Testis (tissue), 2 donors: Measurements from ENCODE around the gene MOK.

Experiments used
- POLR2A ChIP-seq: fragments of 450-650 bp; IDR thresholded peaks from one replicate; pipeline ENCODE4 v1.6.1; 2017; ENCODE audit warnings: antibody characterized with exemption, mild to moderate bottlenecking, moderate library complexity
- TF ChIP-seq, protein P1 (sequence below), 3 experiments: fragments of 450-650 bp in 2 of 3; fragments of 200-600 bp in 1 of 3; sonication (generic) in 1 of 3; IDR thresholded peaks; one replicate each; pipeline ENCODE4 v1.5.1; 2016 to 2019; ENCODE audit warnings: antibody characterized with exemption in 3 of 3, mild to moderate bottlenecking in 2 of 3, moderate library complexity in 1 of 3

DNA sequence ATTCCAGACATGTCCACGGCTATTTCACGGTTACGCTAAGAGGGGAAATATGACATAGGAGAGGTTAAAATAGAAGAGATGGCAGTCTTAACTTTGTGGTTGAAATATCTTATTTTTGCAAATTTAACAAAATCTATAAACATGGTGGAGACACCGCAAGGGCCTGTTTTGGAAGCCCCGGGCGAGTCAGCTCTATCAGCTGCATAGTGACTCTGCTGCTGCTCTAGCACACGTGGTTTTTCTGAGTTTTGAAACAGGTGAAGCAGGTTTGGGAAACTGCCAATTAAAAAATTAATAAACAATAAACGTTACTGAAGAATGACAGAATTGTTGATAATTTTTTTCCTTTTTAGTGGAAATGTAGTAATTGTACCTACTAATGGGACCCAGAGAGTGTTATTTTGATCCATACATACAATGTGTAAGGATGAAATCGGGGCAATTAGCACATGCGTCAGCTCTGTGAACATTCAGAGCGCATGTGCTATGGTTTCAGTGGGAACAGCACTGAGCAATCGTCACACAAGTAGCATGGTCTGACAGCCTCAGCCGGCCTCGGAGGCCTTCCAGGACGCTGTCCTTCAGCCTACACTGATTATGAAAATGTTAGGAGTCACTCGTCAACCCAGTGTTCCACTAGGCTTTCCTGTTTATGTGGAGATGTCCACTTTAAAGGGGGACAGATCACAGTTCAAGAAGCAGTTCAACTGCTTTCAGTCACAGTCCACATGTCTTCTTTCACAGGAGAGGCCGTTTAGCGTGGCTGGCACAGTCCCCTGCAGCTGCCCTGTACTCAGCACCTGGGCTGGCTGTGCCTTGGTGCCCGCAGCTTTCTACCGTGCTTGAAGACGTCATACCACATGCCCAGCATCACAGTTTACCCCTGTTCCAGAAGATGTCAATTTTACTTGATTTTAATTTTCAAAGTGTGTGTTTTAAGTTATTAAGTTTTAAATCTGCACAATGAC is 51.8 kb downstream of the MOK start:
- no peak for TF ChIP-seq POLR2A
- TF ChIP-seq, protein P1, sequence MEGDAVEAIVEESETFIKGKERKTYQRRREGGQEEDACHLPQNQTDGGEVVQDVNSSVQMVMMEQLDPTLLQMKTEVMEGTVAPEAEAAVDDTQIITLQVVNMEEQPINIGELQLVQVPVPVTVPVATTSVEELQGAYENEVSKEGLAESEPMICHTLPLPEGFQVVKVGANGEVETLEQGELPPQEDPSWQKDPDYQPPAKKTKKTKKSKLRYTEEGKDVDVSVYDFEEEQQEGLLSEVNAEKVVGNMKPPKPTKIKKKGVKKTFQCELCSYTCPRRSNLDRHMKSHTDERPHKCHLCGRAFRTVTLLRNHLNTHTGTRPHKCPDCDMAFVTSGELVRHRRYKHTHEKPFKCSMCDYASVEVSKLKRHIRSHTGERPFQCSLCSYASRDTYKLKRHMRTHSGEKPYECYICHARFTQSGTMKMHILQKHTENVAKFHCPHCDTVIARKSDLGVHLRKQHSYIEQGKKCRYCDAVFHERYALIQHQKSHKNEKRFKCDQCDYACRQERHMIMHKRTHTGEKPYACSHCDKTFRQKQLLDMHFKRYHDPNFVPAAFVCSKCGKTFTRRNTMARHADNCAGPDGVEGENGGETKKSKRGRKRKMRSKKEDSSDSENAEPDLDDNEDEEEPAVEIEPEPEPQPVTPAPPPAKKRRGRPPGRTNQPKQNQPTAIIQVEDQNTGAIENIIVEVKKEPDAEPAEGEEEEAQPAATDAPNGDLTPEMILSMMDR (IDR thresholded peaks at IDR 0.05) = no peak
